Nephron progenitor cell (in vitro differentiated cells): ENCODE results near the gene ADAMTSL3.
"Not testable (repeated sequence)": the region's sequence is repeated elsewhere in the genome, so short reads cannot be mapped to it uniquely, and the experiment has no call there.

Experiments
- DNase-seq: peaks from one replicate; pipeline ENCODE4 v3.0.0; 2021
- H3K27ac Mint-ChIP-seq: 2 replicates; pipeline ENCODE4 v1.8.0; 2021; ENCODE audit warnings: mild to moderate bottlenecking, moderate library complexity, mixed read lengths
- H3K27me3 Mint-ChIP-seq: 2 replicates; pipeline ENCODE4 v1.8.0; 2021; ENCODE audit warnings: mild to moderate bottlenecking, low read depth, mixed read lengths; ENCODE audit not compliant: poor library complexity
- H3K36me3 Mint-ChIP-seq: 2 replicates; pipeline ENCODE4 v1.8.0; 2021; ENCODE audit warnings: low read depth, mixed read lengths
- H3K4me1 Mint-ChIP-seq: 2 replicates; pipeline ENCODE4 v1.8.0; 2021; ENCODE audit warnings: mixed read lengths
- H3K4me3 Mint-ChIP-seq: 2 replicates; pipeline ENCODE4 v1.8.0; 2021; ENCODE audit warnings: mild to moderate bottlenecking, moderate library complexity, mixed read lengths
- H3K9me3 Mint-ChIP-seq: 2 replicates; pipeline ENCODE4 v1.8.0; 2021; ENCODE audit warnings: mild to moderate bottlenecking, moderate library complexity, mixed read lengths
- TF ChIP-seq, protein P1 (sequence below): fragments of 200-600 bp; sonication (generic); IDR thresholded peaks from 2 replicates; pipeline ENCODE4 v1.5.0; 2021; ENCODE audit warnings: antibody characterized with exemption

The ADAMTSL3 gene

DNA sequence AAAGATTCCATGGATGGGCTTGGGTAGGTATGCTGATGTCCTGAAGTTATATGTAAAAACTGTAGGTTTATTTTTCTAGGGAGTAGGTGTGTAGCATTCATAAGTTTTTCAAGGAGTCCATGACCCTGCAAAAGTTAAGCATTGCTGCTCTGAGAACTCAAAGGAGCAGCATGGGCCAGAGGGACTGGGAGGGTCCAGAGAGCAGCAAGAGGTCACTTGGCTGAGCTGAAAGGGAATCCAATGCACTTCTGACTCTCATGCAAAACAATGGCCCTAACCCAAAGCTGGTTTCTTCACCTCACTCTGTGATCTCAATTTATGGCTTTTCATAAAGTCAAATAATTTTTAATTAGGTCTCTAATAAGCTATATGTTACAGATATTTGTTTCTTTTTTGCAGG lies 383.4 kb downstream of the ADAMTSL3 start:
- H3K4me3 Mint-ChIP-seq: no peak overlapping the region
- H3K36me3 Mint-ChIP-seq: no peaks in the 10 kb centered on the region
- H3K9me3 Mint-ChIP-seq: peaks cover 4% of the 10 kb centered on the region
- H3K27me3 Mint-ChIP-seq: peaks cover 15% of the 10 kb centered on the region
- H3K27ac Mint-ChIP-seq: no peak overlapping the region
- H3K4me1 Mint-ChIP-seq: peaks cover 3% of the 10 kb centered on the region
- TF ChIP-seq, protein P1, sequence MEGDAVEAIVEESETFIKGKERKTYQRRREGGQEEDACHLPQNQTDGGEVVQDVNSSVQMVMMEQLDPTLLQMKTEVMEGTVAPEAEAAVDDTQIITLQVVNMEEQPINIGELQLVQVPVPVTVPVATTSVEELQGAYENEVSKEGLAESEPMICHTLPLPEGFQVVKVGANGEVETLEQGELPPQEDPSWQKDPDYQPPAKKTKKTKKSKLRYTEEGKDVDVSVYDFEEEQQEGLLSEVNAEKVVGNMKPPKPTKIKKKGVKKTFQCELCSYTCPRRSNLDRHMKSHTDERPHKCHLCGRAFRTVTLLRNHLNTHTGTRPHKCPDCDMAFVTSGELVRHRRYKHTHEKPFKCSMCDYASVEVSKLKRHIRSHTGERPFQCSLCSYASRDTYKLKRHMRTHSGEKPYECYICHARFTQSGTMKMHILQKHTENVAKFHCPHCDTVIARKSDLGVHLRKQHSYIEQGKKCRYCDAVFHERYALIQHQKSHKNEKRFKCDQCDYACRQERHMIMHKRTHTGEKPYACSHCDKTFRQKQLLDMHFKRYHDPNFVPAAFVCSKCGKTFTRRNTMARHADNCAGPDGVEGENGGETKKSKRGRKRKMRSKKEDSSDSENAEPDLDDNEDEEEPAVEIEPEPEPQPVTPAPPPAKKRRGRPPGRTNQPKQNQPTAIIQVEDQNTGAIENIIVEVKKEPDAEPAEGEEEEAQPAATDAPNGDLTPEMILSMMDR: no peak
- DNase-seq: no peak

DNA sequence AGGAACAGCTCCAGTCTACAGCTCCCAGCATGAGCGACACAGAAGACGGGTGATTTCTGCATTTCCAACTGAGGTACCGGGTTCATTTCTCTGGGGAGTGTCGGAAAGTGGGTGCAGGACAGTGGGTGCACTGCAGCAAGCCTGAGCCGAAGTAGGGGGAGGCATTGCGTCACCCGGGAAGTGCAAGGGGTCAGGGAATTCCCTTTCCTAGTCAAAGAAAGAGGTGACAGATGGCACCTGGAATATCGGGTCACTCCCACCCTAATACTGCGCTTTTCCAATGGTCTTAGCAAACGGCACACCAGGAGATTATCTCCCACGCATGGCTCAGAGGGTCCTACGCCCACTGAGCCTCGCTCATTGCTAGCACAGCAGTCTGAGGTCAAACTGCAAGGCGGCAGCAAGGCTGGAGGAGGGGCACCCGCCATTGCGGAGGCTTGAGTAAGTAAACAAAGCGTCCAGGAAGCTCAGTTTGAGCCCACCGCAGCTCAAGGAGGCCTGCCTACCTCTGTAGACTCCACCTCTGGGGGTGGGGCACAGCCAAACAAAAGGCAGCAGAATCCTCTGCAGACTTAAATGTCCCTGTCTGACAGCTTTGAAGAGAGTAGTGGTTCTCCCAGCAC lies 388.6 kb downstream of the ADAMTSL3 start:
- not testable (repeated sequence) for DNase-seq, H3K36me3 Mint-ChIP-seq, H3K4me1 Mint-ChIP-seq
- Mint-ChIP-seq H3K4me3 (peak overlapping the region; percentile 16), H3K9me3 (peaks cover 43% of the 10 kb centered on the region), H3K27me3 (peaks cover 17% of the 10 kb centered on the region), H3K27ac (peak overlapping the region; percentile 77)

DNA sequence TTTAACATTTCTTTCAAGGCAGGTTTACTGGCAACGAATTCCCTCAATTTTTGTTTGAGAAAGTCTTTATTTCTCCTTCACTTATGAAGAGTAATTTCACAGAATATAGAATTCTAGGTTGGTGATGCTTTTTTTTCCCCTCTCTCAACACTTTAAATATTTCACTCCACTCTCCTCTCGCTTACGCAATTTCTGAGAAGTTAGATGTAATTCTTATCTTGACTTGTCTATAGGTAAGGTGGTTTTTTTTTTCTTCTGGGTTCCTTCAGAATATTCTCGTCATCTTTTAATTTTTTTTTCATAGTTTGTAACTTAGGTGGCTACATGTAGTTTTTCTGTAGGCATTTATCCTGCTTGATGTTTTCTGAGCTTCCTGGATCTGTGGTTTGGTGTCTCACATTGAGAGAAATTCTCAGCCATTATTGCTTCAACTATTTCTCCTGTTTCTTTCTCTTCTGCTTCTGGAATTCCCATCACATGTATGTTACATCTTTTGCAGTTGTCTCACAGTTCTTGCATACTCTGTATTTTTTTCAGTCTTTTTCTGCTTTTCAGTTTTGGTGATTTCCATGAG lies 392.2 kb downstream of the ADAMTSL3 start:
- H3K4me3 Mint-ChIP-seq: no peak overlapping the region
- TF ChIP-seq, protein P1: no peak
- H3K36me3 Mint-ChIP-seq: no peaks in the 10 kb centered on the region
- H3K27ac Mint-ChIP-seq: no peak overlapping the region
- H3K9me3 Mint-ChIP-seq: peaks cover 53% of the 10 kb centered on the region
- H3K27me3 Mint-ChIP-seq: peaks cover 13% of the 10 kb centered on the region
- peaks cover 7% of the 10 kb centered on the region for H3K4me1 Mint-ChIP-seq
- no peak for DNase-seq

DNA sequence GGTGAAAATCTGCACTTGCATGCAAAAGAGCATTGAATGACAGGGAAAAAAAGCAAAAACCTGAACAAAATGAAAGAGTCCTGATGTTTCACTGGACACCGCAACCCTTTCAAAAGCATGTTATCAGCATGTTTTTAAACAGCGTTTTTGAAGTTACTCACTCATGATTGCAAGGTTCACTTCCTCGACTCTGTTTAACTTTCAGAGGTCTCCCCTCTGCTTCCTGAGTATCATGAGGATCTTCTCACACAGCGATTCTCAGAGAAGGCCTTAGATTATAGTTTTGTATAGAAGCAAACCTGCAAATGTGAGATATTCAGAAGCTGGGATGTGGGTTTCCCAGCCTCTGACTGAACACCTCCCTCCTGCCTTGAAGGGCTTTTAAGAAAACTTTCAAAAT lies 395.6 kb downstream of the ADAMTSL3 start:
- H3K36me3 Mint-ChIP-seq, H3K27me3 Mint-ChIP-seq, DNase-seq, H3K4me3 Mint-ChIP-seq, H3K4me1 Mint-ChIP-seq, H3K27ac Mint-ChIP-seq: not testable (repeated sequence)
- peaks cover 33% of the 10 kb centered on the region for H3K9me3 Mint-ChIP-seq

DNA sequence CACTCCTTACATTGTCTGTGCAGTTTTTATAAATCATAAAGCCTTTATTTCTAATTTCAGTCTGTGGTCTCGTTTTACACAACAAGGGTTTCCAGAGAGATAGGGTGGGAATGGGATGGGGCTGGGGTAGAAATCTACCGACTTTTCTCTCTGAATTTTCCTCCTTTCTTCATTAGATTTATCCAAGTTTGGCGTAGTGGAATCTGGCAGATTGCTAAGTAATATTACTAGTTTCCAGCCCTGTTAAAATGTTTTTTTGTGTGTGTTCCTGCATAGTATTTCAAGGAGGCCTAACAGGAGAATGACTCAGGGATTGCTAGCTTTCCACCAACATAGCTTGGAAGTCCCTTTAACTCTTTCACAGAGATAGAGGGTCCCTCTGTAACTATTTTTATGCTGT lies 396.2 kb downstream of the ADAMTSL3 start:
- Mint-ChIP-seq H3K27ac (no peak overlapping the region), H3K4me1 (no peaks in the 10 kb centered on the region), H3K27me3 (peaks cover 6% of the 10 kb centered on the region), H3K4me3 (no peak overlapping the region), H3K9me3 (peaks cover 33% of the 10 kb centered on the region), H3K36me3 (no peaks in the 10 kb centered on the region)
- TF ChIP-seq, protein P1: no peak
- no peak for DNase-seq

DNA sequence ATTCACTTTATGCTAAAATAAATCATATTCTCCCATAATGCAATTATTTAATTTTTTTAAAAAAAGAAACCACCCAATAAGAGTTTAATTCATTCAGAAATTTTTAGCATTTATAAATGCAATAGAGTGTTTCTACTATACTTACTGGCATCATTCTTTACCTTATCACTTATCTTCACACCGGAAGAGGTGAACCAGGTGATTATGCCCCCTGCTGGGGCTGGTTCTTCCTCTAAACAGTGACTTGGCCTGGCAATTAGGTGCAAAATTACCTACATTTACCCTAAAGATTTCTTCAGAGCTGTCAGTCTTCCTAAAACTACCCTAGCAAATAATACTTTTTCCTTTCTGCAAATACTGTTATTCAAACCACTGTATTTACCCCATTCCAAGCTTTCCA lies 397.2 kb downstream of the ADAMTSL3 start:
- H3K9me3 Mint-ChIP-seq: peaks cover 24% of the 10 kb centered on the region
- H3K4me3 Mint-ChIP-seq, DNase-seq, H3K27me3 Mint-ChIP-seq, H3K4me1 Mint-ChIP-seq, H3K27ac Mint-ChIP-seq, H3K36me3 Mint-ChIP-seq: not testable (repeated sequence)

DNA sequence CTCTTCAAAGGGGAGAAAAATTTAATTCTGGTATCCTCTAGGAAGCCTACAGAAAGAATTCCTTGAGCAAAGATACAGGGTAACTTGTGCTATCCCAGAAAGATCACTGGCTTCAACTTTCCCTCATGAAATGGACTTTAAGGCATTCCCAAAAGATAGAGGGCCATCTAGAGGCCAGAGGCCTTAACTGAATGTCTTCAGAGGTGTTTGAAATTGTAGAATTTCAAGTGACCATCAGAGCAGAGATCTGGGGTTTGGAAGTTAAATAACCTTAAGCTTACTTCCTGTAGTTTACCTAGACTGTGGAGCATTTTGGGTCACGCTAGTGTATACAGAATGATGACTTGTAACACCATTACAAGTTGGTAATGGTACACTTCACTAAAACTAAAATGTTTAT lies 400.6 kb downstream of the ADAMTSL3 start:
- Mint-ChIP-seq H3K27me3 (peaks cover 17% of the 10 kb centered on the region), H3K9me3 (peaks cover 29% of the 10 kb centered on the region)
- DNase-seq, H3K4me1 Mint-ChIP-seq, H3K4me3 Mint-ChIP-seq, H3K36me3 Mint-ChIP-seq, H3K27ac Mint-ChIP-seq: not testable (repeated sequence)
- TF ChIP-seq, protein P1: peak; percentile 8
